OCI-LY3 (cell line): ENCODE results near the gene HECW1.

Source experiments
- H2AFZ ChIP-seq: fragments of 200-600, 300-600 bp; shearing (Covaris generic); 2 replicates; pipeline ENCODE4 v1.6.0; 2014; ENCODE audit warnings: antibody characterized with exemption, low read depth, low read length
- H3K27ac ChIP-seq: fragments of 200-600, 300-600 bp; sonication (generic); 2 replicates; pipeline ENCODE4 v1.5.1; 2014; ENCODE audit warnings: mild to moderate bottlenecking, low read length, moderate library complexity, mixed read lengths
- H3K27me3 ChIP-seq: fragments of 200-600, 300-600 bp; sonication (generic); 2 replicates; pipeline ENCODE4 v1.6.1; 2014; ENCODE audit warnings: low read depth, low read length, mixed read lengths
- H3K36me3 ChIP-seq: fragments of 200-600, 300-600 bp; sonication (generic); replicated peaks from 2 replicates; pipeline ENCODE3; 2014; ENCODE audit warnings: low read depth, low read length, mixed read lengths
- H3K4me1 ChIP-seq: fragments of 300-600, 200-600 bp; sonication (generic); 2 replicates; pipeline ENCODE4 v1.6.1; 2014; ENCODE audit warnings: low read length, mixed read lengths
- H3K4me2 ChIP-seq: fragments of 200-600, 300-600 bp; sonication (generic); 2 replicates; pipeline ENCODE4 v1.6.1; 2014; ENCODE audit warnings: low read length, mixed read lengths
- H3K4me3 ChIP-seq: fragments of 300-600, 200-600 bp; sonication (generic); 2 replicates; pipeline ENCODE4 v1.5.1; 2014; ENCODE audit warnings: antibody characterized with exemption, mild to moderate bottlenecking, low read length, moderate library complexity
- H3K79me2 ChIP-seq: fragments of 300-600, 200-600 bp; shearing (Covaris generic); 2 replicates; pipeline ENCODE4 v1.6.1; 2014; ENCODE audit warnings: mild to moderate bottlenecking, low read length, mixed read lengths
- H3K9ac ChIP-seq: fragments of 300-600, 200-600 bp; shearing (Covaris generic); 2 replicates; pipeline ENCODE4 v1.6.0; 2014; ENCODE audit warnings: mild to moderate bottlenecking, low read length, moderate library complexity
- H3K9me3 ChIP-seq: fragments of 200-600, 300-600 bp; shearing (Covaris generic); 2 replicates; pipeline ENCODE4 v1.6.1; 2014; ENCODE audit warnings: low read length, mixed read lengths; ENCODE audit not compliant: insufficient read depth
- H4K20me1 ChIP-seq: fragments of 200-600, 300-600 bp; sonication (generic); 2 replicates; pipeline ENCODE4 v1.6.1; 2016; ENCODE audit warnings: low read length, mixed read lengths; ENCODE audit not compliant: insufficient read depth
- CTCF ChIP-seq: fragments of 200-600, 300-600 bp; sonication (generic); IDR thresholded peaks from 2 replicates; pipeline ENCODE4 v1.5.1; 2014; ENCODE audit warnings: antibody characterized with exemption, low read length, low read depth
- EZH2phosphoT487 ChIP-seq: fragments of 200-600 bp; shearing (Covaris generic); IDR thresholded peaks from 2 replicates; pipeline ENCODE4 v1.6.1; 2018; ENCODE audit warnings: antibody characterized with exemption, mixed run types, low read depth

The HECW1 gene

DNA sequence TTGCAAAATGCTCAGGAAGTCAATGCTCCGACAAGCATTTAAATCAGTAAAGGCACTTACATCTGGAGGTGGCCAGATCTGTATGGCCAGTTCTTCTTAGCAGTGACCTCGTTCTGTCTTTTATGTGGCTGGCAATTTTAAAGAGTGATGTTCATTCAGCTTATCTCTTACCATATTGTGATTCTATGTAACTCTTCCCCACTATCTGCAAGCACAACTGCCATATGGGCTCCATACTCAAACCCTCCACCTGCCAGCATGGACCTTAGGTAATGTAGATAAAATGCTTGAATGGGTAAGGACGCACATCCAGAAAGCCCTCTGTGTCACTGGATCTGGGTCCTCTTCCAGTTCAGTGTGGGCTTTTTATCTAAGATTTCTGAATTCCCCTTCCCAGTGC, 428.0 kb downstream of the HECW1 start:
- Histone ChIP-seq H3K9me3 (no peaks in the 10 kb centered on the region), H3K9ac (no peak overlapping the region), H2AFZ (no peak overlapping the region), H3K27me3 (peaks cover 13% of the 10 kb centered on the region), H3K27ac (no peak overlapping the region), H3K4me1 (no peaks in the 10 kb centered on the region), H3K4me3 (no peak overlapping the region), H4K20me1 (no peaks in the 10 kb centered on the region), H3K36me3 (no peaks in the 10 kb centered on the region), H3K79me2 (no peaks in the 10 kb centered on the region), H3K4me2 (no peak overlapping the region)
- no peak for TF ChIP-seq CTCF
- TF ChIP-seq EZH2phosphoT487: no peak

GRCh38 chr7:43542716-43543115, 430.3 kb downstream of the HECW1 start:
- no peaks in the 10 kb centered on the region for H4K20me1 ChIP-seq
- no peak overlapping the region for H3K9ac ChIP-seq
- no peak overlapping the region for H2AFZ ChIP-seq
- H3K27ac ChIP-seq: no peak overlapping the region
- no peak for TF ChIP-seq CTCF
- no peaks in the 10 kb centered on the region for H3K9me3 ChIP-seq
- H3K4me2 ChIP-seq: no peak overlapping the region
- H3K79me2 ChIP-seq: no peaks in the 10 kb centered on the region
- peaks cover 23% of the 10 kb centered on the region for H3K27me3 ChIP-seq
- H3K4me1 ChIP-seq: no peaks in the 10 kb centered on the region
- no peaks in the 10 kb centered on the region for H3K36me3 ChIP-seq
- no peak overlapping the region for H3K4me3 ChIP-seq

DNA sequence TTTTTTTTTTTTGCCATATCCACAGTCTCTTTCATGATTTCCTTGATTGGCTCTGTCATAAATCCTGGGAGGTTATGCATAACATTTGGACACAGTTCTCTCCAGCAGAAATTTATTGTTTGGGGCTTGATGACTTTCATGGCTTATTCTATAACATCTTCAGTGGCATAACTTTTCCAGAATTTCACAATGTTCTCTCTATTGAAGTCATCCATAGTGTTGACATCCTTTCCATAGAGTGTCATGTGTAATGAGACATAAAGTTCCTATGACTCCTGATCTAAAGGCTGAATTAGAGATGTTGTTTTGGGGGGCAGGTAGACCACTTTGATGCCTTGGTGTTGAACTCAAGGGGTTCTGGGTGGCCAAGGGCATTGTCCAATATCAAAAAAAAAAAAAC, 433.8 kb downstream of the HECW1 start:
- Histone ChIP-seq H4K20me1 (no peaks in the 10 kb centered on the region), H3K9ac (no peak overlapping the region), H3K4me3 (no peak overlapping the region), H3K27me3 (peaks cover 27% of the 10 kb centered on the region), H3K4me2 (no peak overlapping the region), H3K27ac (no peak overlapping the region), H3K36me3 (no peaks in the 10 kb centered on the region), H3K9me3 (no peaks in the 10 kb centered on the region), H3K79me2 (no peaks in the 10 kb centered on the region), H3K4me1 (no peaks in the 10 kb centered on the region), H2AFZ (no peak overlapping the region)
- TF ChIP-seq CTCF (no peak), EZH2phosphoT487 (no peak)

- peaks cover 21% of the 10 kb centered on the region for H3K27me3 ChIP-seq
- H3K4me2 ChIP-seq: no peak overlapping the region
- H2AFZ ChIP-seq: no peak overlapping the region
- no peaks in the 10 kb centered on the region for H3K9me3 ChIP-seq
- no peak overlapping the region for H3K4me3 ChIP-seq
- H3K9ac ChIP-seq: no peak overlapping the region
- TF ChIP-seq CTCF: no peak
- TF ChIP-seq EZH2phosphoT487: no peak
- no peaks in the 10 kb centered on the region for H4K20me1 ChIP-seq
- no peak overlapping the region for H3K27ac ChIP-seq
- no peaks in the 10 kb centered on the region for H3K36me3 ChIP-seq
- no peaks in the 10 kb centered on the region for H3K4me1 ChIP-seq
- H3K79me2 ChIP-seq: no peaks in the 10 kb centered on the region
Observed at GRCh38 chr7:43550427-43550826, 438.0 kb downstream of the HECW1 start.
